ENCODE results near the gene TRPC4AP.

- TF ChIP-seq CTCF (IDR thresholded peaks at IDR 0.05 in 2 of 3, conservative IDR thresholded peaks at IDR 0.05 in 1 of 3; ENCODE audit: control insufficient read depth in 2 of 3, extremely low read depth in 1 of 3, insufficient read depth in 1 of 3, low read depth in 3 of 3, low read length in 3 of 3): no peak
- no peak for TF ChIP-seq MXI1 (IDR thresholded peaks at IDR 0.05; ENCODE audit: low read depth, low read length)
- no peak for TF ChIP-seq FOXK2 (IDR thresholded peaks at IDR 0.05)
- no peak for TF ChIP-seq POLR2AphosphoS5 (IDR thresholded peaks at IDR 0.05; ENCODE audit: low read length)
- no peak for TF ChIP-seq EP300 (IDR thresholded peaks at IDR 0.05; ENCODE audit: borderline replicate concordance in 1 of 2, control insufficient read depth in 1 of 2, low read depth in 2 of 2, low read length in 2 of 2)
- TF ChIP-seq POLR2A (IDR thresholded peaks at IDR 0.05; ENCODE audit: low read depth, low read length): no peak
- no peak for TF ChIP-seq RAD51 (IDR thresholded peaks at IDR 0.05)
- no peak for TF ChIP-seq PKNOX1 (IDR thresholded peaks at IDR 0.05)
Measured at GRCh38 chr20:35012227-35013069, 80.2 kb downstream of the TRPC4AP start.

All from GM12878 (cell line).